ENCODE results near the gene TRNT1.

TRNT1 gene

GRCh38 chr3:3102751-3103150 lies 24.0 kb upstream of the TRNT1 start:
- no peak overlapping the region for H3K4me3 ChIP-seq (replicated peaks in 1 of 2; ENCODE audit: low read depth in 2 of 2, low read length in 2 of 2)
- DNase-seq (ENCODE audit: low read depth in 2 of 2) = no peak
- TF ChIP-seq CTCF (IDR thresholded peaks at IDR 0.05; ENCODE audit: low read depth, low read length) = no peak

- TF ChIP-seq CTCF (IDR thresholded peaks at IDR 0.05; ENCODE audit: low read depth, low read length) = no peak
- H3K4me3 ChIP-seq (replicated peaks in 1 of 2; ENCODE audit: low read depth in 2 of 2, low read length in 2 of 2) = no peak overlapping the region
- DNase-seq (ENCODE audit: low read depth in 2 of 2) = no peak
These were observed 21.5 kb upstream of the TRNT1 start for GRCh38 chr3:3105246-3105645.

DNA sequence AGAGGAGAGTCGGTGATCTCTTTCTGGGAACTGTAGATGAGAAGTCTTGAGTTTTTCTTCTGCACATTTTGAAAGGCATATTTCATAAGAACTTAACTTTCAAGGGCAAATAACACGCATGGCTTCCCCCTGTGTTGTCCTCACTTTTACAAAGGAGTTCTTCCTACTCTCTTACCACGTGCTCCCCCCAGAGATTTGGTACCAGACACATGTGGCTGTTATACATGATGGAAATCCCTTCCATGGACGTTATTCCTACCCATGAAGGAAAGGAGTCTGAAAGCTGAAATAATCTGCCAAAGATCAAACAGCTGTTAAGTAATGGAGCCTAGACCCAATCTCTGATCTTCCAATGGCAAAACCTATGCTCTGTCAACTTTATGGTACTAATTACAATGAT lies 20.9 kb upstream of the TRNT1 start:
- DNase-seq (ENCODE audit: low read depth in 2 of 2) = no peak
- H3K4me3 ChIP-seq (replicated peaks in 1 of 2; ENCODE audit: low read depth in 2 of 2, low read length in 2 of 2) = no peak overlapping the region
- no peak for TF ChIP-seq CTCF (IDR thresholded peaks at IDR 0.05; ENCODE audit: low read depth, low read length)

GRCh38 chr3:3107181-3107580 lies 19.6 kb upstream of the TRNT1 start:
- no peak for TF ChIP-seq CTCF (IDR thresholded peaks at IDR 0.05; ENCODE audit: low read depth, low read length)
- no peak overlapping the region for H3K4me3 ChIP-seq (replicated peaks in 1 of 2; ENCODE audit: low read depth in 2 of 2, low read length in 2 of 2)
- DNase-seq (ENCODE audit: low read depth in 2 of 2) = no peak

DNA sequence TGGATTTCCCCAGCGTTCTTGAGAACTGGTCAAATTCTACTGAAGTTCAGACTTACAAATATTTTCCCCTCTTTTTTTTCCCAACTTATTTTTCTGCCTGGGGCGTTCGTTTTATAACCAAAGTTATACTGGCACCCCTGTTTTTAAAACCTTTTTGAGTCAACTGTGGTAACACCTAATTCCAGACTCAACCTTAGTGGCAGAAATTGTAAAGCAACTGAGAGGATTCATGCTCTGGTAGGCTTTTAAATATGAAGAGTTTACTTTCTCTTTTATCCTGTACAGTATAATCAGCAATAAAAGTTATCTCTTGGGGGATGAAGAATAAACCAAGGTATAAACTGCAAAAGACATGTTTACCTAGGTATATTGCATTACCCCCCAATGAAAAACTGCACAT lies 18.9 kb upstream of the TRNT1 start:
- no peak overlapping the region for H3K4me3 ChIP-seq (replicated peaks in 1 of 2; ENCODE audit: low read depth in 2 of 2, low read length in 2 of 2)
- no peak for TF ChIP-seq CTCF (IDR thresholded peaks at IDR 0.05; ENCODE audit: low read depth, low read length)
- no peak for DNase-seq (ENCODE audit: low read depth in 2 of 2)

- DNase-seq (ENCODE audit: low read depth in 2 of 2) = peak in 1 of 2 donors; percentile 8
- TF ChIP-seq CTCF (IDR thresholded peaks at IDR 0.05; ENCODE audit: low read depth, low read length) = no peak
- H3K4me3 ChIP-seq (replicated peaks in 1 of 2; ENCODE audit: low read depth in 2 of 2, low read length in 2 of 2) = no peak overlapping the region
These were observed 17.1 kb upstream of the TRNT1 start for GRCh38 chr3:3109407-3110298.

DNA sequence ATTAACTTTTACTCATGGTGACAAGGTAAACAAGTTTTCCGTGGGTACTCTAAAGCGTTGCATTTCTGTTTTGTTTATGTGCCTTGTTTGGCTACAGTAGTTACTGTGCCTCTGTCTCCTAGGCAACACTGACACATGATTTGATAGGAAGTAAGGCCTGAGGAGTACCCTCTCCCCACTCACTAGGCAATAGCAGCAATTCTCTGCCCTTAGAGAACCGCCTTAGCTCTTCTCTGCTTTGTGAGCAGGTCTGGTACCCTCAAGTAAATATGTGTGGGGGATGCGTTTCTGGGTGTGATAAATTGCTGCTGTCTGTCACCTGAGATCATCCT lies 16.5 kb upstream of the TRNT1 start, which contains the start of gene IL5RA:
TSS of gene IL5RA (minus strand) at position 76 of the 332 bp plus-strand sequence. CDS start 5,390 bp downstream, outside the sequence.
- H3K4me3 ChIP-seq (replicated peaks in 1 of 2; ENCODE audit: low read depth in 2 of 2, low read length in 2 of 2) = no peak within 1 kb of the TSS
- TF ChIP-seq CTCF (IDR thresholded peaks at IDR 0.05; ENCODE audit: low read depth, low read length) = no peak
- DNase-seq (ENCODE audit: low read depth in 2 of 2) = peak; percentile 31 to 59

All from cardiac fibroblast (primary cell).